HEK293 (cell line): ENCODE measurements around the gene MYZAP.

ENCODE experiments used
- CTCF ChIA-PET: fragments of 350-600 bp; formaldehyde crosslinking; extraction: SDS; loops from one replicate; lab custom pipeline; 2021; ENCODE audit warnings: antibody characterized with exemption; lab: Yijun Ruan, JAX
- POLR2A ChIA-PET: fragments of 300-600 bp; formaldehyde crosslinking; extraction: SDS; loops from one replicate; lab custom pipeline; 2020; ENCODE audit warnings: antibody characterized with exemption, inconsistent platforms; lab: Yijun Ruan, JAX
- H3K27ac ChIP-seq: fragments of 200-500 bp; sonication (Bioruptor generic); 2 replicates; pipeline ENCODE4 v1.5.1; 2014; ENCODE audit warnings: low read depth, low read length, control low read depth, inconsistent platforms; ENCODE audit errors: extremely low read depth
- H3K36me3 ChIP-seq, 2 experiments: fragments of 200-500 bp in 1 of 2; sonication (Bioruptor generic) in 1 of 2; 1 replicate in 1 of 2; 2 replicates in 1 of 2; pipeline ENCODE4 v1.5.1; 2014 to 2017; ENCODE audit warnings: inconsistent platforms in 2 of 2, low read length in 2 of 2; ENCODE audit not compliant: control insufficient read depth in 2 of 2, insufficient read depth in 1 of 2
- H3K4me1 ChIP-seq: fragments of 200-500 bp; sonication (Bioruptor generic); 2 replicates; pipeline ENCODE4 v1.5.1; 2014; ENCODE audit warnings: mild to moderate bottlenecking, low read length, inconsistent platforms; ENCODE audit not compliant: control insufficient read depth, insufficient read depth
- H3K4me3 ChIP-seq: 2 replicates; pipeline ENCODE4 v1.5.1; 2011; ENCODE audit warnings: low read depth, mild to moderate bottlenecking, control low read depth, low read length, moderate library complexity
- H3K9me3 ChIP-seq: fragments of 200-500 bp; sonication (Bioruptor generic); 2 replicates; pipeline ENCODE4 v1.5.1; 2014; ENCODE audit warnings: low read depth, low read length, inconsistent platforms; ENCODE audit not compliant: control insufficient read depth, insufficient read depth
- BCL11A ChIP-seq: fragments of 450-650 bp; formaldehyde crosslinking; IDR thresholded peaks from 2 replicates; pipeline ENCODE4 v1.5.1; 2016; ENCODE audit warnings: low read depth, missing biosample characterization, missing genetic modification characterization
- BCL6B ChIP-seq: fragments of 450-650 bp; formaldehyde crosslinking; IDR thresholded peaks from 2 replicates; pipeline ENCODE4 v1.5.1; 2017; ENCODE audit warnings: missing biosample characterization, missing genetic modification characterization
- CTCF ChIP-seq: fragments of 450-650 bp; formaldehyde crosslinking; IDR thresholded peaks from 2 replicates; pipeline ENCODE4 v1.5.1; 2016; ENCODE audit warnings: missing biosample characterization, missing genetic modification characterization
- HIC1 ChIP-seq: fragments of 450-650 bp; formaldehyde crosslinking; IDR thresholded peaks from 2 replicates; pipeline ENCODE4 v1.5.1; 2016; ENCODE audit warnings: missing biosample characterization, missing genetic modification characterization
- KLF16 ChIP-seq: fragments of 450-650 bp; formaldehyde crosslinking; IDR thresholded peaks from 2 replicates; pipeline ENCODE4 v1.5.1; 2017; ENCODE audit warnings: missing biosample characterization, missing genetic modification characterization
- SP3 ChIP-seq: fragments of 450-650 bp; formaldehyde crosslinking; IDR thresholded peaks from 2 replicates; pipeline ENCODE4 v1.5.1; 2016; ENCODE audit warnings: missing biosample characterization, missing genetic modification characterization
- ZBTB26 ChIP-seq: fragments of 450-650 bp; formaldehyde crosslinking; optimal IDR thresholded peaks from 2 replicates; pipeline ENCODE3; 2016; ENCODE audit warnings: missing biosample characterization, mild to moderate bottlenecking, missing genetic modification characterization
- ZFHX2 ChIP-seq: fragments of 450-650 bp; formaldehyde crosslinking; conservative IDR thresholded peaks from 2 replicates; pipeline ENCODE4 v1.5.1; 2016; ENCODE audit warnings: missing biosample characterization, missing genetic modification characterization
- ZNF175 ChIP-seq: fragments of 450-650 bp; formaldehyde crosslinking; IDR thresholded peaks from 2 replicates; pipeline ENCODE4 v1.5.1; 2016; ENCODE audit warnings: missing biosample characterization, missing genetic modification characterization
- ZNF266 ChIP-seq: fragments of 450-650 bp; formaldehyde crosslinking; IDR thresholded peaks from 2 replicates; pipeline ENCODE4 v1.5.1; 2016; ENCODE audit warnings: missing biosample characterization, missing genetic modification characterization, low read depth
- ZNF449 ChIP-seq: fragments of 450-650 bp; formaldehyde crosslinking; IDR thresholded peaks from 2 replicates; pipeline ENCODE4 v1.5.1; 2017; ENCODE audit warnings: missing biosample characterization, mild to moderate bottlenecking, missing genetic modification characterization, moderate library complexity
- ZNF513 ChIP-seq: fragments of 450-650 bp; IDR thresholded peaks from 2 replicates; pipeline ENCODE4 v1.5.1; 2018; ENCODE audit warnings: missing biosample characterization, missing genetic modification characterization
- ZNF560 ChIP-seq: fragments of 450-650 bp; formaldehyde crosslinking; IDR thresholded peaks from 2 replicates; pipeline ENCODE4 v1.5.1; 2017; ENCODE audit warnings: missing biosample characterization, missing genetic modification characterization, borderline replicate concordance
- ZNF654 ChIP-seq: fragments of 450-650 bp; formaldehyde crosslinking; IDR thresholded peaks from 2 replicates; pipeline ENCODE4 v1.5.1; 2016; ENCODE audit warnings: low read depth, missing biosample characterization, missing genetic modification characterization
- ZNF791 ChIP-seq: fragments of 450-650 bp; formaldehyde crosslinking; IDR thresholded peaks from 2 replicates; pipeline ENCODE4 v1.5.1; 2016; ENCODE audit warnings: missing biosample characterization, missing genetic modification characterization

Gene MYZAP

GRCh38 chr15:57665939-57666338 lies 74.2 kb downstream of the MYZAP start:
- ChIA-PET CTCF (interaction anchor here (1.3 to 1.9 kb wide), 2 partner anchors 24 to 106 kb away, joined by 6 to 7 read pairs; no protein-coding TSS in a partner anchor), POLR2A (no interaction called here)
- TF ChIP-seq ZNF449, result no peak
- no peak for TF ChIP-seq ZNF175 (tag by site-specific recombination)
- TF ChIP-seq ZNF266 (tag by site-specific recombination), result no peak
- TF ChIP-seq HIC1, result no peak
- no peak for TF ChIP-seq CTCF (tag by site-specific recombination)
- TF ChIP-seq ZBTB26 (tag by site-specific recombination), result no peak
- no peak for TF ChIP-seq ZNF560
- TF ChIP-seq SP3 (tag by site-specific recombination), result no peak
- TF ChIP-seq BCL11A (tag by site-specific recombination), result no peak
- TF ChIP-seq ZNF513, result no peak
- no peak for TF ChIP-seq ZNF791
- TF ChIP-seq KLF16 (tag by site-specific recombination), result no peak
- no peak overlapping the region for H3K27ac ChIP-seq
- H3K4me3 ChIP-seq, result no peak overlapping the region
- no peaks in the 10 kb centered on the region for H3K4me1 ChIP-seq
- H3K36me3 ChIP-seq, result no peaks in the 10 kb centered on the region
- no peaks in the 10 kb centered on the region for H3K9me3 ChIP-seq

GRCh38 chr15:57667171-57667849 lies 75.6 kb downstream of the MYZAP start:
- no peak overlapping the region for H3K4me3 ChIP-seq
- ChIA-PET POLR2A (no interaction called here), CTCF (interaction anchor here (0.6 to 1.9 kb wide), 8 partner anchors 9 to 399 kb away, joined by 3 to 12 read pairs (median 4); no protein-coding TSS in a partner anchor)
- no peaks in the 10 kb centered on the region for H3K4me1 ChIP-seq
- TF ChIP-seq ZFHX2 (tag by site-specific recombination) (peak; percentile 62), BCL6B (no peak), CTCF (tag by site-specific recombination) (peak; percentile 18; the same call in 1 of the 2 replicates), ZNF654 (tag by site-specific recombination) (peak; percentile 60)
- no peaks in the 10 kb centered on the region for H3K36me3 ChIP-seq
- no peak overlapping the region for H3K27ac ChIP-seq
- H3K9me3 ChIP-seq, result no peaks in the 10 kb centered on the region
